HCT116 (cell line): ENCODE data around the gene ELF5.

ENCODE experiments used
- CBX3 ChIP-seq: IDR thresholded peaks from 2 replicates; pipeline ENCODE4 v1.6.1; 2012; ENCODE audit warnings: low read depth
- JUND ChIP-seq: IDR thresholded peaks from 2 replicates; pipeline ENCODE4 v1.6.1; 2012
- POLR2A ChIP-seq: IDR thresholded peaks from 2 replicates; pipeline ENCODE4 v1.7.0; 2011; ENCODE audit warnings: borderline replicate concordance; ENCODE audit not compliant: insufficient read depth, insufficient read length; ENCODE audit errors: extremely low read depth
- POLR2AphosphoS5 ChIP-seq: IDR thresholded peaks from 2 replicates; pipeline ENCODE4 v1.6.1; 2011; ENCODE audit warnings: mild to moderate bottlenecking, low read depth, low read length, moderate library complexity
- SP1 ChIP-seq: IDR thresholded peaks from 2 replicates; pipeline ENCODE4 v1.6.1; 2012; ENCODE audit warnings: low read depth
- ZNF274 ChIP-seq: fragments of 200-500 bp; sonication (Bioruptor generic); IDR thresholded peaks from 2 replicates; pipeline ENCODE4 v1.6.1; 2014; ENCODE audit warnings: mild to moderate bottlenecking, low read depth, low read length, inconsistent platforms
- TF ChIP-seq, protein P1 (sequence below), 3 experiments: fragments of 200-600 bp in 1 of 3; sonication (generic) in 1 of 3; IDR thresholded peaks in 2 of 3; conservative IDR thresholded peaks in 1 of 3; 2 replicates each; pipeline ENCODE4 v1.5.1; 2012 to 2017; ENCODE audit warnings: low read depth in 2 of 3, low read length in 2 of 3, antibody characterized with exemption in 1 of 3, borderline replicate concordance in 1 of 3, control low read depth in 1 of 3, mild to moderate bottlenecking in 1 of 3, mixed read lengths in 1 of 3, mixed run types in 1 of 3, moderate library complexity in 1 of 3; ENCODE audit not compliant: insufficient read depth in 1 of 3
- TF ChIP-seq, protein P2 (sequence below): IDR thresholded peaks from 2 replicates; pipeline ENCODE4 v1.6.1; 2012; ENCODE audit warnings: low read depth

DNA sequence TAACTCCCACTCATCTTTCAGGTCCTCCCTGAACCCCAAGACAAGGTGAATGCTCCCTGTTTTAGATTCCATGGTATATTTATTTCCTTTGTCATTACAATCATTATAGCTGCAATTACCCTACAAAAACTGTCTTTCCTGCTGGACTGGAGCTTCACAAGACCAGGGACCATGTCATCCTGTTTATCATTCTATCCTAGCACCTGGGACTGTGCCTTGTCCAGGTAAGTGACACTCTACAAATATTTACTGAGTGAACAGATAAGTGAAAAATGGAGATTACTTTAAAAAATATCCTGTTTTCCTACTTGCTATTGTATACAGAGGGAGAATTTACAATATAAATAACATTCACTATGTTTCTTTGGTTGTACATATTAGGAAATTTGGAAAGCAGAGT lies 22.5 kb upstream of the ELF5 start:
- no peak for TF ChIP-seq POLR2A
- TF ChIP-seq, protein P1, sequence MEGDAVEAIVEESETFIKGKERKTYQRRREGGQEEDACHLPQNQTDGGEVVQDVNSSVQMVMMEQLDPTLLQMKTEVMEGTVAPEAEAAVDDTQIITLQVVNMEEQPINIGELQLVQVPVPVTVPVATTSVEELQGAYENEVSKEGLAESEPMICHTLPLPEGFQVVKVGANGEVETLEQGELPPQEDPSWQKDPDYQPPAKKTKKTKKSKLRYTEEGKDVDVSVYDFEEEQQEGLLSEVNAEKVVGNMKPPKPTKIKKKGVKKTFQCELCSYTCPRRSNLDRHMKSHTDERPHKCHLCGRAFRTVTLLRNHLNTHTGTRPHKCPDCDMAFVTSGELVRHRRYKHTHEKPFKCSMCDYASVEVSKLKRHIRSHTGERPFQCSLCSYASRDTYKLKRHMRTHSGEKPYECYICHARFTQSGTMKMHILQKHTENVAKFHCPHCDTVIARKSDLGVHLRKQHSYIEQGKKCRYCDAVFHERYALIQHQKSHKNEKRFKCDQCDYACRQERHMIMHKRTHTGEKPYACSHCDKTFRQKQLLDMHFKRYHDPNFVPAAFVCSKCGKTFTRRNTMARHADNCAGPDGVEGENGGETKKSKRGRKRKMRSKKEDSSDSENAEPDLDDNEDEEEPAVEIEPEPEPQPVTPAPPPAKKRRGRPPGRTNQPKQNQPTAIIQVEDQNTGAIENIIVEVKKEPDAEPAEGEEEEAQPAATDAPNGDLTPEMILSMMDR (IDR thresholded peaks at IDR 0.05 in 2 of 3, conservative IDR thresholded peaks at IDR 0.05 in 1 of 3; ENCODE audit: borderline replicate concordance in 1 of 3, insufficient read depth in 1 of 3, low read depth in 2 of 3, low read length in 2 of 3), result no peak
- TF ChIP-seq SP1, result no peak
- TF ChIP-seq, protein P2, sequence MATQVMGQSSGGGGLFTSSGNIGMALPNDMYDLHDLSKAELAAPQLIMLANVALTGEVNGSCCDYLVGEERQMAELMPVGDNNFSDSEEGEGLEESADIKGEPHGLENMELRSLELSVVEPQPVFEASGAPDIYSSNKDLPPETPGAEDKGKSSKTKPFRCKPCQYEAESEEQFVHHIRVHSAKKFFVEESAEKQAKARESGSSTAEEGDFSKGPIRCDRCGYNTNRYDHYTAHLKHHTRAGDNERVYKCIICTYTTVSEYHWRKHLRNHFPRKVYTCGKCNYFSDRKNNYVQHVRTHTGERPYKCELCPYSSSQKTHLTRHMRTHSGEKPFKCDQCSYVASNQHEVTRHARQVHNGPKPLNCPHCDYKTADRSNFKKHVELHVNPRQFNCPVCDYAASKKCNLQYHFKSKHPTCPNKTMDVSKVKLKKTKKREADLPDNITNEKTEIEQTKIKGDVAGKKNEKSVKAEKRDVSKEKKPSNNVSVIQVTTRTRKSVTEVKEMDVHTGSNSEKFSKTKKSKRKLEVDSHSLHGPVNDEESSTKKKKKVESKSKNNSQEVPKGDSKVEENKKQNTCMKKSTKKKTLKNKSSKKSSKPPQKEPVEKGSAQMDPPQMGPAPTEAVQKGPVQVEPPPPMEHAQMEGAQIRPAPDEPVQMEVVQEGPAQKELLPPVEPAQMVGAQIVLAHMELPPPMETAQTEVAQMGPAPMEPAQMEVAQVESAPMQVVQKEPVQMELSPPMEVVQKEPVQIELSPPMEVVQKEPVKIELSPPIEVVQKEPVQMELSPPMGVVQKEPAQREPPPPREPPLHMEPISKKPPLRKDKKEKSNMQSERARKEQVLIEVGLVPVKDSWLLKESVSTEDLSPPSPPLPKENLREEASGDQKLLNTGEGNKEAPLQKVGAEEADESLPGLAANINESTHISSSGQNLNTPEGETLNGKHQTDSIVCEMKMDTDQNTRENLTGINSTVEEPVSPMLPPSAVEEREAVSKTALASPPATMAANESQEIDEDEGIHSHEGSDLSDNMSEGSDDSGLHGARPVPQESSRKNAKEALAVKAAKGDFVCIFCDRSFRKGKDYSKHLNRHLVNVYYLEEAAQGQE, result no peak
- no peak for TF ChIP-seq POLR2AphosphoS5
- no peak for TF ChIP-seq JUND
- no peak for TF ChIP-seq CBX3
- TF ChIP-seq ZNF274, result no peak
